HUES48 (cell line): ENCODE results near the gene MCAM.
A peak's percentile ranks its signal among the peaks of the same experiment; 100 is the strongest.

Experiments
- H3K27ac ChIP-seq: one replicate; pipeline ENCODE4 v1.7.0; 2013; ENCODE audit warnings: low read depth, low read length, inconsistent platforms
- H3K27me3 ChIP-seq: 2 replicates; pipeline ENCODE4 v1.6.1; 2013; ENCODE audit warnings: mild to moderate bottlenecking, low read length; ENCODE audit not compliant: control insufficient read depth, insufficient read depth
- H3K36me3 ChIP-seq: 2 replicates; pipeline ENCODE4 v1.6.1; 2013; ENCODE audit warnings: low read length; ENCODE audit not compliant: control insufficient read depth, insufficient read depth
- H3K4me1 ChIP-seq: 2 replicates; pipeline ENCODE4 v1.6.1; 2013; ENCODE audit warnings: mild to moderate bottlenecking, low read length; ENCODE audit not compliant: control insufficient read depth, insufficient read depth
- H3K4me3 ChIP-seq: 2 replicates; pipeline ENCODE4 v1.5.1; 2013; ENCODE audit warnings: mild to moderate bottlenecking, low read depth, low read length
- H3K9ac ChIP-seq: 2 replicates; pipeline ENCODE4 v1.6.1; 2013; ENCODE audit warnings: mild to moderate bottlenecking, low read depth, low read length, moderate library complexity
- H3K9me3 ChIP-seq: 2 replicates; pipeline ENCODE4 v1.6.1; 2013; ENCODE audit warnings: low read length; ENCODE audit not compliant: control insufficient read depth, insufficient read depth

MCAM gene

DNA sequence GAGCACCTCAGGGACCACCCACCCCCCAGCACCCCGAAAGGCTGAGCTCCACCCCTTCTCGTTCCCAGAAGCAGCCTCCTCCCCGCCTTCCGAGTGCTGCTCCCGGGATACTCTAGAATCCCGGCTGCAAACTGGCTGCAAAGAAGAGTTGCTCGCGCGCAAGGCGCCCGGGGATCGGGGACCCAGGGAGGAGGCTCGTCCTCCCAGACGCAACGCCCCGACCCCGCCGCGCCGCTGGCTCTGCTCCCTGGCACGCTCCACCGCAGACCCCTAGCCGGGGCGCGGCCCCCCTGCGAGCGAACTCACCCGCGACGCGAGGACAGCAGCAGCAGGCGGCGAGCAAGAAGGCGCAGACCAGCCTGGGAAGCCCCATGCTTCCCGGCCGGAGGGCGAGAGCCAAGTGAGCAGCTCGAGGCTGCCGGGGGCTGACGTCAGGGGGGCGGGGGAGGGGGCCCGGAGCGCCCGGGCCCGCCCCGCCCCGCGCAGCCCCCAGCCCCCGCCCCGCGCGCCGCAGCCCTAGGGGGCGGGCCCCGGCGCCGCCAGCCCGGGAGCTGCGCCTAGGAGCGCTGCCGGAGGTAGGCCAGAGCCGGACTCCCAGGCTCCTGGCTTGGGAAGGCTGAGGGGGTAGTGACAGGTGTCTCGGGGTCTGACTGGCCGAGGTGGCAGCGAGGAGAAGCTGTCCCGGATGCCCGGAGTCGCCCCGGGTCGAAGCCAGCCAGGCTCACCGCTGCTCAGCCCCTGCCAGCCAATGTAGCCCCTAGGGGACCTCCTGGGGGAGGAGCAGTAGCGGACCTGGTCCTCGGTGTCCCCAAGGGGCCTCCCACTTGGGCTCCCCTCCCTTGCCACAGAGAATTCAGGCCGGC lies at the start of gene MCAM:
Gene MCAM (minus strand): TSS at position 402 of the 863 bp plus-strand sequence. CDS start 29 bp downstream, at position 373.
- H3K27me3 ChIP-seq: peaks cover 40% of the 10 kb centered on the region
- H3K9ac ChIP-seq: peak within 1 kb of the TSS; percentile 32; the same call in 1 of the 2 replicates
- peak within 1 kb of the TSS; percentile 75 for H3K4me3 ChIP-seq
- no peak within 1 kb of the TSS for H3K27ac ChIP-seq
- H3K36me3 ChIP-seq: peaks cover 14% of the 10 kb centered on the region; the same call in 1 of the 2 replicates
- H3K9me3 ChIP-seq: no peaks in the 10 kb centered on the region
- H3K4me1 ChIP-seq: peaks cover 50% of the 10 kb centered on the region

- no peaks in the 10 kb centered on the region for H3K9me3 ChIP-seq
- no peak overlapping the region for H3K27ac ChIP-seq
- H3K4me1 ChIP-seq: peaks cover 30% of the 10 kb centered on the region
- no peaks in the 10 kb centered on the region for H3K36me3 ChIP-seq
- H3K4me3 ChIP-seq: no peak overlapping the region
- H3K9ac ChIP-seq: no peak overlapping the region
- peaks cover 44% of the 10 kb centered on the region for H3K27me3 ChIP-seq
Measured at GRCh38 chr11:119365071-119365591, 48.2 kb upstream of the MCAM start.

DNA sequence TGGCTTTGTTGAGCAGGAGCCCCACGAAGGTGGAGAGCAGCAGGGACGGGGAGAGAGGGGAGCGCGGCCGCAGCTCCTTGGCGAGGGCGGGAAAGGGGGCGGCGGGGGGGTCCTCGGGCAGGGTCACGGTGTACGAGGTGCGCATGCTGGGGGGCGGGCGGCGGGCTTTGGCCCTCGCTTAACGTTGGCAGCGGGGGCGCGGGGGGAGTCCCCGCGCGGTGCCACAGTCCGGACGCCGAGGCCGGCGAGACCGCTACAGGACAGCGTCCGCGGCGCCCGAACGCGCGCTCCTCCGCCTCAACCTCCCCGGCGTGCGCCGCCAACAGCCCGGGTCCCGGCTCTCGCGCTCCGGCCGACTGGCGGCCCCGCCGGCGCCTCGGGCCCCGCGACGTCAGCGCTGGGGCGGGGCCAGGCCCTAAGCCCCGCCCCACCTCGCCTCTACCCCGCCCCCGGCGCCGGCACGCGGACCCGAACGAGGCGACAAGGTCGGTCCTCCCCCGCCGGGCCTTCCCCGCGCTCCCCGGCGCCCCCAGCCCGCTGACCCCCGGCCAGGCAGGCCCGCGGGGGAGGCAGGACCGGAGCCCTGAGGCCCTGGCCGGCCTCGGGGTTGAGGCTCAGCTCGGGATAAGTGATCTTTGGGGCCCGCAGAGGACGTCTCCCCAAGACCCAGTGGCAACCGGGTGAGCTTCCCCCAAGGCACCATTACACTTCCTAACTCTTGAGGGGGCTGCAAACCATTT lies 47.1 kb upstream of the MCAM start:
- H3K9ac ChIP-seq: no peak overlapping the region
- no peak overlapping the region for H3K27ac ChIP-seq
- H3K36me3 ChIP-seq: peaks cover 5% of the 10 kb centered on the region; the same call in 1 of the 2 replicates
- H3K27me3 ChIP-seq: peaks cover 44% of the 10 kb centered on the region
- H3K4me1 ChIP-seq: peaks cover 30% of the 10 kb centered on the region
- no peaks in the 10 kb centered on the region for H3K9me3 ChIP-seq
- H3K4me3 ChIP-seq: peak overlapping the region; percentile 52; the same call in 1 of the 2 replicates

DNA sequence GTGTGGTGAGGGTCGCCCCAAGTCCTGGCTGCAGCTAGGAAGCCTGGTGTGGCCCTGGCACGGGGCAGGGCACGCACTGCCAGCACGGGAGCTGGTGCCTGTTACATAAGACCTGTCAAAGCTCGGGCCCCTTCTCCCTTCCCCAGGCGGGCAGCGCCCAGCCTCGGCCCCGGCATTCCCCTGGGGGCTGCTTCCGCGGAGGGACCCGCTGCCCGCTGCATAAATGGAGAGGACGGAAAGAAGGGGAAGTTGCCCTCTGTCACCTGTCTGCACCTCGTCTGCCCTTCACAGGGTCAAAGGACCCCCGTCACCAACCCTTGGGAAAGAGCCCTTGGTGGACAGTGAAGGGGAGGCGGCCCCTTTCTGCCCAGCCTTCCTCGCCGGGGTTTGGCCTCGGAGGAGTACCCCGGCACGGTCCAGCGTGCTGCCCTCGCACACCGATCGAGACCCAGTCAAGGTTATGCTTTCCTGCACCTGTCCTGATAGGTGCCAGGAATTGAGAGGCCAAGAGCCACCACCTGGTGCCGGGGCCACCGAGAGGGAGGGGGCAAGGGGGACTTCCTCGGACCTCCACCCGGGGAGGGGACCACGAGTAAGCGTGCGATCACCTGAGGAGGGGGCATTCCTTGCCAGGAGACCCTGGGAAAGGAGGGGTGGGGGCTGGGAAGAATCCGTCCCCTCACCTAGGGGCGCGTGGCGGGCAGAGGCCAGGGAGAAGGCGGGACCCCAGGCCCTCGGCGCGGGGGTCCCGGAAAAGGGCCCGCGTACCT lies 46.3 kb upstream of the MCAM start:
- H3K27me3 ChIP-seq: peaks cover 44% of the 10 kb centered on the region
- H3K4me3 ChIP-seq: peak overlapping the region; percentile 52; the same call in 1 of the 2 replicates
- no peak overlapping the region for H3K9ac ChIP-seq
- no peaks in the 10 kb centered on the region for H3K9me3 ChIP-seq
- peaks cover 11% of the 10 kb centered on the region; the same call in 1 of the 2 replicates for H3K36me3 ChIP-seq
- peaks cover 26% of the 10 kb centered on the region for H3K4me1 ChIP-seq
- H3K27ac ChIP-seq: no peak overlapping the region

- Histone ChIP-seq H3K27me3 (peaks cover 46% of the 10 kb centered on the region), H3K9ac (no peak overlapping the region), H3K36me3 (peaks cover 15% of the 10 kb centered on the region; the same call in 1 of the 2 replicates), H3K4me1 (peaks cover 22% of the 10 kb centered on the region), H3K4me3 (no peak overlapping the region), H3K9me3 (no peaks in the 10 kb centered on the region), H3K27ac (no peak overlapping the region)
Measured at GRCh38 chr11:119362741-119363080, 45.8 kb upstream of the MCAM start.

DNA sequence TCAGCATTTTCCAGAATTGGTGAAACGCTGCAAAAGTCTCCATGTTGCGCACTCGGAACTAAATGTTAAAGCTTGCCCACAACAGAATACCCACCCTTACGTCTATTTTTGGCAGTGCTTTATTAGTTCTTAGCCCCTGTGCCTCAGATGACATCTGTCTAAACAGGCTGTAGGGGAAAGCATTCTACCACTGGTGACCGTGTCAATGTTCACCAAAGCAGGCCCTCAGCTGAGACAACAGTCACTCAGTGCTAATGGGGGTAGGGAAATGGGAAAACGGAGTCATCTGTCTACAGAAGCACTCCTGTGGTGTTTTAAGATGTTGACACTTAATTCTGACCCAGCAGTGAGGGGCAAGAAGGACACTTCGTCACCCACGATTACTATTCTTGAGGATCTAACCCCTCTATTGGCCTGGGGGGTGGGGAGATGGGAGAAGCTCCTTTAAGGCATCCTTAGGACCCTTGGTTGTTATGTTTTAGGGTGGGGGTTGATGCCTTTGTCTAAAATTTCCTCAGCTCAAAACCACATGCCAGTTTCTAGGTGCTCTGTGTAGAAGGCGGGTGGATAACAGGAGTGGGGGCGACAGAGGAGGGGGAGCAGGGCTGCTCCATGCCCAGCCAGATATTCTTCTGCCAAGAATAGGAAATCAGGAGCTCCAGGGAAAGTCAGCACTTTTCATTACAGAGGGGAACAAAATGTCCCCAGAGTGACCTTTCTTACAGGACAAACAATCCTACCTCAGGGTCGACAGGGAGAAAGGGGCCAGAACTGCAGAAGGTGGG lies 45.2 kb upstream of the MCAM start:
- Histone ChIP-seq H3K4me3 (no peak overlapping the region; the same call in 1 of the 2 replicates), H3K9me3 (no peaks in the 10 kb centered on the region), H3K36me3 (peaks cover 16% of the 10 kb centered on the region; the same call in 1 of the 2 replicates), H3K27ac (no peak overlapping the region), H3K4me1 (peaks cover 22% of the 10 kb centered on the region), H3K27me3 (peaks cover 52% of the 10 kb centered on the region), H3K9ac (no peak overlapping the region)

DNA sequence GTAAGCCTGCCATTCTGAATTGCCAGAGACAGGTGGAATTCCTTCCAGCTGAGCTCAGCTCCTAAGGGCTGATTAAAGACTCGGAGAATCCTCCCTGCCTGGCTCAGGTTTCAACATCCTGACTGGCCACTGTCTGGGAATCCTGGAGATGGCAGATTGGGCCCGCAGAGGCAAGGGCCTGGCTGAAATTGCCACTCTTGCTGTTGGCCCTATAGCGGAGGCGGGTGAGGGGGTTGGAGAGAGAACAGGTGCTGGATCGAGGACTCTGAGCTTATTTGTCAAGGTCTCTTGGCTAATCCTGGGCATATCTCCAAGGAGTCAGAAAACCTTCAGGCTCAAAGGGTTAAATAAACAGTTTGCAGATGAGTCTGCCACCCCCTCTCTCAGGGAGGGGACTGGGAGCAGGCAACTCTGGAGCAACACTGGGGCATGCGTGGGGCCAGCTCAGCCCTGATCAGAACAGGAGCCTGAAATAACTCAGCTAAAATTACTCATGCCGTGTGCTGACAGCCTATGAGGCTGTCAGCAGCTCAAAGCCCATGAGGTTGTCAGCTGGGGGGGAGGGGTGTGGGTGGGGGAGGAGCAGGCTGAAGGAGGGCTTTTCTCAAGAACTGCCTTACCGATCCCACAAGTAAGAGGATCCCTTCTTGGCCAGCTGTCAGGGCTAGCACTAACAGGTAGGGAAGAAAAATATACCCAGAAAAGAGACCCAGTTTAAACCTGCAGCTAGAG lies 44.3 kb upstream of the MCAM start:
- Histone ChIP-seq H3K27me3 (peaks cover 48% of the 10 kb centered on the region), H3K9me3 (no peaks in the 10 kb centered on the region), H3K4me1 (peaks cover 22% of the 10 kb centered on the region), H3K36me3 (peaks cover 16% of the 10 kb centered on the region; the same call in 1 of the 2 replicates), H3K27ac (peak overlapping the region; percentile 85), H3K4me3 (peak overlapping the region; percentile 34), H3K9ac (no peak overlapping the region)

GRCh38 chr11:119359365-119360214 lies 42.7 kb upstream of the MCAM start:
- H3K4me3 ChIP-seq: no peak overlapping the region
- no peaks in the 10 kb centered on the region for H3K9me3 ChIP-seq
- H3K4me1 ChIP-seq: peaks cover 22% of the 10 kb centered on the region
- H3K36me3 ChIP-seq: peaks cover 16% of the 10 kb centered on the region; the same call in 1 of the 2 replicates
- H3K27me3 ChIP-seq: peaks cover 44% of the 10 kb centered on the region
- no peak overlapping the region for H3K27ac ChIP-seq
- no peak overlapping the region for H3K9ac ChIP-seq

DNA sequence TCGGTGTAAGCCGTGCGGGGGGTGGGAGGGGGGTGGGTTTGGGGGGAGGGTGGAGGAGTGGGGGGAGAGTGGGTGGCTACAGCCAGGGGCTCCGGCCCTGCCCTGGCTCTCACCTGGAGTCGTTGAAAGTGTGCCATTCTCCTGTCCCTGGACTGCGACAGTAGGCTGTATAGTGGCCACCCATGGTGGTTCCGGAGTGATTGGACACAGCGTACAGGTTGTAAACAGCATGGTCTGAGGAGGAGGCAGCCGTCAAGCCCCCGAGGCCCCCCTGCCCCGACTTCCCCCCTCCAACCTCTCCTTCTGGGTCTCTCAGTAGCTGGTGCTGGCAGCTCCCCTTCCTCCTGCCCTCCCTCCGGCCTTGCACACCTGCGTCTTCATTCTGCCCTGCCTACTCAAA lies 40.1 kb upstream of the MCAM start:
- peaks cover 20% of the 10 kb centered on the region for H3K27me3 ChIP-seq
- H3K27ac ChIP-seq: no peak overlapping the region
- peaks cover 16% of the 10 kb centered on the region for H3K4me1 ChIP-seq
- no peaks in the 10 kb centered on the region for H3K9me3 ChIP-seq
- no peak overlapping the region; the same call in 1 of the 2 replicates for H3K4me3 ChIP-seq
- no peak overlapping the region for H3K9ac ChIP-seq
- peaks cover 16% of the 10 kb centered on the region; the same call in 1 of the 2 replicates for H3K36me3 ChIP-seq
